ENCODE measurements around the gene ATP8A2. TPM values are rescaled to one million over a fixed set of nuclear protein-coding genes. Genes with fewer than 3 reads are reported as not detected.

Gene ATP8A2
- total RNA-seq, 1 donor from 2014 or later = not detected

- DNase-seq (ENCODE audit: low read depth) (no peak), FAIRE-seq (no peak)
- Histone ChIP-seq H3K4me3 (ENCODE audit: low read depth, low read length) (no peak overlapping the region), H3K27me3 (ENCODE audit: control insufficient read depth, insufficient read depth, low read length) (no peaks in the 10 kb centered on the region), H3K36me3 (ENCODE audit: control insufficient read depth, insufficient read depth, low read length) (no peaks in the 10 kb centered on the region)
- TF ChIP-seq, protein P1, sequence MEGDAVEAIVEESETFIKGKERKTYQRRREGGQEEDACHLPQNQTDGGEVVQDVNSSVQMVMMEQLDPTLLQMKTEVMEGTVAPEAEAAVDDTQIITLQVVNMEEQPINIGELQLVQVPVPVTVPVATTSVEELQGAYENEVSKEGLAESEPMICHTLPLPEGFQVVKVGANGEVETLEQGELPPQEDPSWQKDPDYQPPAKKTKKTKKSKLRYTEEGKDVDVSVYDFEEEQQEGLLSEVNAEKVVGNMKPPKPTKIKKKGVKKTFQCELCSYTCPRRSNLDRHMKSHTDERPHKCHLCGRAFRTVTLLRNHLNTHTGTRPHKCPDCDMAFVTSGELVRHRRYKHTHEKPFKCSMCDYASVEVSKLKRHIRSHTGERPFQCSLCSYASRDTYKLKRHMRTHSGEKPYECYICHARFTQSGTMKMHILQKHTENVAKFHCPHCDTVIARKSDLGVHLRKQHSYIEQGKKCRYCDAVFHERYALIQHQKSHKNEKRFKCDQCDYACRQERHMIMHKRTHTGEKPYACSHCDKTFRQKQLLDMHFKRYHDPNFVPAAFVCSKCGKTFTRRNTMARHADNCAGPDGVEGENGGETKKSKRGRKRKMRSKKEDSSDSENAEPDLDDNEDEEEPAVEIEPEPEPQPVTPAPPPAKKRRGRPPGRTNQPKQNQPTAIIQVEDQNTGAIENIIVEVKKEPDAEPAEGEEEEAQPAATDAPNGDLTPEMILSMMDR (IDR thresholded peaks at IDR 0.05; ENCODE audit: insufficient read depth, low read length, severe bottlenecking) = no peak
These were observed 311.3 kb downstream of the ATP8A2 start for GRCh38 chr13:25683056-25683455.

GRCh38 chr13:25683662-25684370, 312.0 kb downstream of the ATP8A2 start:
- TF ChIP-seq, protein P1 (IDR thresholded peaks at IDR 0.05; ENCODE audit: insufficient read depth, low read length, severe bottlenecking) = no peak
- H3K4me3 ChIP-seq (ENCODE audit: low read depth, low read length) = no peak overlapping the region
- FAIRE-seq (no peak), DNase-seq (ENCODE audit: low read depth) (no peak)
- H3K36me3 ChIP-seq (ENCODE audit: control insufficient read depth, insufficient read depth, low read length) = no peaks in the 10 kb centered on the region
- no peaks in the 10 kb centered on the region for H3K27me3 ChIP-seq (ENCODE audit: control insufficient read depth, insufficient read depth, low read length)

DNA sequence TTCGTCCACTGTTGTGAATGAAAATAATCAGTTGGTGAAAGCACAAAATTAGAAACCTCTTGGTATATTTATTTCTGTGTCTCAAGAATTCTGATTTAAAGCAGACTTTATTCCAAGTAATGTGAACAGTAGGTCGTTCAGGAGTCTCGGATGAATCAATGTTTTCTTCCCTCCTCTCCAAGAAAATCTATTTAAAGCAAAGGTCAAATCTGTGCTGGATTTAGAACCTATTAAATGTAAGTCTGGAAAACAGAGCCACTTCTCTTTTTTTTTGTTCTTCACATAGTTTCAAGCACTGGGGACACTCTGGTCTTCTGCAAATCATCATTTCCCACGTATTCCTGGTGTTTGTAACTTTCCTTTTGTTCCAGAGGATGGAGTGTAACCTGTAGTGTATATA, 312.7 kb downstream of the ATP8A2 start:
- Histone ChIP-seq H3K27me3 (ENCODE audit: control insufficient read depth, insufficient read depth, low read length) (no peaks in the 10 kb centered on the region), H3K4me3 (ENCODE audit: low read depth, low read length) (no peak overlapping the region), H3K36me3 (ENCODE audit: control insufficient read depth, insufficient read depth, low read length) (no peaks in the 10 kb centered on the region)
- TF ChIP-seq, protein P1 (IDR thresholded peaks at IDR 0.05; ENCODE audit: insufficient read depth, low read length, severe bottlenecking) = no peak
- FAIRE-seq (no peak), DNase-seq (ENCODE audit: low read depth) (no peak)

DNA sequence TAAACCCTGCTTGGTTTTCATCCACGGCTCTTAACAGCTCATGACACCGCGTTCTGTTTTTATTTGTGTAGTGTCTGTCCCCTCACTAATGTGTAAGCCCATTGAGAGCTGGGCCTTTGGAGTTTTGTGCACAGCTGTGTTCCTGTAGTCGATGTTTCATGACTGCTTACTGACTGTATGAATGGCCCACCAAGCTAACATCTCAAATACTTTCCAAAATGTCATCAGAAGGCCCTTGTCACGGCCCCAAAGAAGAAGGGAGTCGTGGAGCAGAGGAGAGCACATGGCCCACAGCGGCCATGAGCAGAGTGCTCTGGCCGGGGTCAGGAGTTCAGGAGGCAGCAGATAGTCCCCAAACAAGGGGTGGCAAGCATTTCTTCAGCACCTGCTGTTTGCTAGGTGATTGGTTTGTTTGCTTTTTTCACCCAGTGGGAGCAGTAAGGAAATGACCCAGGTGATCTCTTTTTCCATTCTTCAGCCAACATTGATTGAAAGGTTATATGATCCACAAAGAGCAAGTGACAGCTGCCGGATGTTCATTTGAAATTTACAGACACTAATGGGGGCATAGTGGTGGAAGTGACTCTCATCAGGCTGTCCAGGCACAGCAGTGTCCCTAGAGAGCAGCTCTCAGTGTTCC, 315.2 kb downstream of the ATP8A2 start:
- Histone ChIP-seq H3K36me3 (ENCODE audit: control insufficient read depth, insufficient read depth, low read length) (no peaks in the 10 kb centered on the region), H3K27me3 (ENCODE audit: control insufficient read depth, insufficient read depth, low read length) (no peaks in the 10 kb centered on the region), H3K4me3 (ENCODE audit: low read depth, low read length) (no peak overlapping the region)
- FAIRE-seq (no peak), DNase-seq (ENCODE audit: low read depth) (no peak)
- TF ChIP-seq, protein P1 (IDR thresholded peaks at IDR 0.05; ENCODE audit: insufficient read depth, low read length, severe bottlenecking) = no peak

- no peaks in the 10 kb centered on the region for H3K36me3 ChIP-seq (ENCODE audit: control insufficient read depth, insufficient read depth, low read length)
- no peak for DNase-seq (ENCODE audit: low read depth)
- FAIRE-seq = peak; percentile 52
- TF ChIP-seq, protein P1 (IDR thresholded peaks at IDR 0.05; ENCODE audit: insufficient read depth, low read length, severe bottlenecking) = no peak
- H3K4me3 ChIP-seq (ENCODE audit: low read depth, low read length) = no peak overlapping the region
- H3K27me3 ChIP-seq (ENCODE audit: control insufficient read depth, insufficient read depth, low read length) = no peaks in the 10 kb centered on the region
These were observed 315.9 kb downstream of the ATP8A2 start for GRCh38 chr13:25687471-25688225.
